ENCODE data around the gene ETV1. TPM values are rescaled to one million over a fixed set of nuclear protein-coding genes. Genes with fewer than 3 reads are reported as not detected.

The ETV1 gene
- total and polyA plus RNA-seq, 4 experiments from 2014 or later: 0.47 TPM; not detected in 3

- intact Hi-C loops (cut with micrococcal nuclease): loop anchor here (1.0 to 5.0 kb wide), 2 partner anchors 80 to 142 kb away; no protein-coding TSS in a partner anchor
- POLR2A ChIA-PET (ENCODE audit: partially characterized antibody): no interaction called here
- Mint-ChIP-seq H3K27ac (no peak overlapping the region), H3K9me3 (no peaks in the 10 kb centered on the region), H3K4me3 (no peak overlapping the region), H3K27me3 (no peaks in the 10 kb centered on the region), H3K36me3 (no peaks in the 10 kb centered on the region), H3K4me1 (no peaks in the 10 kb centered on the region)
- H3K36me3 ChIP-seq (ENCODE audit: insufficient read depth, low read length): no peaks in the 10 kb centered on the region
- H3K4me1 ChIP-seq (ENCODE audit: insufficient read depth, low read length): peaks cover 16% of the 10 kb centered on the region
- H3K27me3 ChIP-seq (ENCODE audit: insufficient read depth, low read length): peaks cover 7% of the 10 kb centered on the region
- H3K27ac ChIP-seq (ENCODE audit: low read depth, low read length): no peak overlapping the region
- no peaks in the 10 kb centered on the region for H3K9me3 ChIP-seq (ENCODE audit: control insufficient read depth in 1 of 2, low read length in 2 of 2)
- H3K4me3 ChIP-seq (ENCODE audit: low read length in 2 of 2): peak overlapping the region; percentile 66 to 75
- no peak for DNase-seq
- CTCF ChIA-PET (ENCODE audit: partially characterized antibody): no interaction called here
Observed at GRCh38 chr7:13991791-13992595, 2.5 kb upstream of the ETV1 start.

GRCh38 chr7:13990984-13991790 lies 1.7 kb upstream of the ETV1 start:
- Histone ChIP-seq H3K27ac (ENCODE audit: low read depth, low read length) (no peak overlapping the region), H3K27me3 (ENCODE audit: insufficient read depth, low read length) (peaks cover 7% of the 10 kb centered on the region), H3K4me1 (ENCODE audit: insufficient read depth, low read length) (peaks cover 16% of the 10 kb centered on the region), H3K9me3 (ENCODE audit: control insufficient read depth in 1 of 2, low read length in 2 of 2) (no peaks in the 10 kb centered on the region), H3K4me3 (ENCODE audit: low read length in 2 of 2) (peak overlapping the region; percentile 66 to 75), H3K36me3 (ENCODE audit: insufficient read depth, low read length) (no peaks in the 10 kb centered on the region)
- Mint-ChIP-seq H3K27ac (no peak overlapping the region), H3K4me3 (no peak overlapping the region), H3K27me3 (no peaks in the 10 kb centered on the region), H3K36me3 (no peaks in the 10 kb centered on the region), H3K9me3 (no peaks in the 10 kb centered on the region), H3K4me1 (no peaks in the 10 kb centered on the region)
- CTCF ChIA-PET (ENCODE audit: partially characterized antibody): no interaction called here
- peak; percentile 39 to 67 (median 49) for DNase-seq
- POLR2A ChIA-PET (ENCODE audit: partially characterized antibody): interaction anchor here (1.7 kb wide), 1 partner anchor 141 kb away, joined by 6 read pairs; no protein-coding TSS in a partner anchor
- intact Hi-C loops (cut with micrococcal nuclease): loop anchor here (1.0 to 5.0 kb wide), 2 partner anchors 79 to 141 kb away; no protein-coding TSS in a partner anchor

- POLR2A ChIA-PET (ENCODE audit: partially characterized antibody): interaction anchor here (0.8 to 1.7 kb wide), 2 partner anchors 82 to 140 kb away, joined by 3 to 6 read pairs; no protein-coding TSS in a partner anchor
- intact Hi-C loops (cut with micrococcal nuclease): loop anchor here (5.0 kb wide), 1 partner anchor 78 kb away; no protein-coding TSS in a partner anchor
- DNase-seq: peak in 3 of 5 donors; percentile 14 to 26 (median 17)
- no peaks in the 10 kb centered on the region for H3K9me3 Mint-ChIP-seq
- H3K4me3 ChIP-seq (ENCODE audit: low read length in 2 of 2): peak overlapping the region; percentile 66 to 75
- H3K36me3 Mint-ChIP-seq: no peaks in the 10 kb centered on the region
- H3K27me3 ChIP-seq (ENCODE audit: insufficient read depth, low read length): peaks cover 7% of the 10 kb centered on the region
- H3K27me3 Mint-ChIP-seq: peaks cover 0 to 3% of the 10 kb centered on the region in 2 donors
- H3K4me1 Mint-ChIP-seq: no peaks in the 10 kb centered on the region
- H3K4me3 Mint-ChIP-seq: no peak overlapping the region
- H3K36me3 ChIP-seq (ENCODE audit: insufficient read depth, low read length): no peaks in the 10 kb centered on the region
- no peak overlapping the region for H3K27ac Mint-ChIP-seq
- CTCF ChIA-PET (ENCODE audit: partially characterized antibody): interaction anchor here (1.3 kb wide), 1 partner anchor 10 kb away, joined by 4 read pairs; no protein-coding TSS in a partner anchor
- no peak overlapping the region for H3K27ac ChIP-seq (ENCODE audit: low read depth, low read length)
- H3K9me3 ChIP-seq (ENCODE audit: control insufficient read depth in 1 of 2, low read length in 2 of 2): no peaks in the 10 kb centered on the region
- H3K4me1 ChIP-seq (ENCODE audit: insufficient read depth, low read length): peaks cover 16% of the 10 kb centered on the region
Observed at GRCh38 chr7:13990319-13990983, 985 bp upstream of the ETV1 start.

- DNase-seq: peak in 1 of 5 donors; percentile 11
- H3K27me3 Mint-ChIP-seq: peaks cover 0 to 4% of the 10 kb centered on the region in 2 donors
- Histone ChIP-seq H3K4me3 (ENCODE audit: low read length in 2 of 2) (peak overlapping the region; percentile 66 to 75), H3K9me3 (ENCODE audit: control insufficient read depth in 1 of 2, low read length in 2 of 2) (no peaks in the 10 kb centered on the region), H3K27ac (ENCODE audit: low read depth, low read length) (no peak overlapping the region), H3K27me3 (ENCODE audit: insufficient read depth, low read length) (peaks cover 7% of the 10 kb centered on the region), H3K4me1 (ENCODE audit: insufficient read depth, low read length) (peaks cover 16% of the 10 kb centered on the region), H3K36me3 (ENCODE audit: insufficient read depth, low read length) (no peaks in the 10 kb centered on the region)
- no peak overlapping the region for H3K4me3 Mint-ChIP-seq
- intact Hi-C loops (cut with micrococcal nuclease): loop anchor here (5.0 kb wide), 1 partner anchor 78 kb away; no protein-coding TSS in a partner anchor
- CTCF ChIA-PET (ENCODE audit: partially characterized antibody): interaction anchor here (1.3 kb wide), 1 partner anchor 9 kb away, joined by 4 read pairs; no protein-coding TSS in a partner anchor
- POLR2A ChIA-PET (ENCODE audit: partially characterized antibody): interaction anchor here (0.8 to 1.7 kb wide), 2 partner anchors 81 to 140 kb away, joined by 3 to 6 read pairs; no protein-coding TSS in a partner anchor
- H3K9me3 Mint-ChIP-seq: no peaks in the 10 kb centered on the region
- no peak overlapping the region for H3K27ac Mint-ChIP-seq
- H3K36me3 Mint-ChIP-seq: no peaks in the 10 kb centered on the region
- H3K4me1 Mint-ChIP-seq: no peaks in the 10 kb centered on the region
Observed at GRCh38 chr7:13989949-13990305, 461 bp upstream of the ETV1 start.

- CTCF ChIA-PET (ENCODE audit: partially characterized antibody): no interaction called here
- H3K4me3 ChIP-seq (ENCODE audit: low read length in 2 of 2): no peak overlapping the region
- no peaks in the 10 kb centered on the region for H3K9me3 Mint-ChIP-seq
Observed at GRCh38 chr7:13988731-13989125, 738 bp downstream of the ETV1 start.

GRCh38 chr7:13988065-13988464 lies 1.4 kb downstream of the ETV1 start:
- Mint-ChIP-seq H3K4me3 (no peak overlapping the region), H3K36me3 (no peaks in the 10 kb centered on the region), H3K4me1 (peaks cover 0 to under 1% (median under 1%) of the 10 kb centered on the region in 4 donors), H3K27ac (no peak overlapping the region), H3K27me3 (peaks cover 2 to 5% of the 10 kb centered on the region in 2 donors), H3K9me3 (no peaks in the 10 kb centered on the region)
- Histone ChIP-seq H3K4me1 (ENCODE audit: insufficient read depth, low read length) (peaks cover 16% of the 10 kb centered on the region), H3K27ac (ENCODE audit: low read depth, low read length) (no peak overlapping the region), H3K36me3 (ENCODE audit: insufficient read depth, low read length) (no peaks in the 10 kb centered on the region), H3K9me3 (ENCODE audit: control insufficient read depth in 1 of 2, low read length in 2 of 2) (no peaks in the 10 kb centered on the region), H3K27me3 (ENCODE audit: insufficient read depth, low read length) (peaks cover 7% of the 10 kb centered on the region), H3K4me3 (ENCODE audit: low read length in 2 of 2) (no peak overlapping the region)
- ChIA-PET CTCF (ENCODE audit: partially characterized antibody) (no interaction called here), POLR2A (ENCODE audit: partially characterized antibody) (no interaction called here)
- intact Hi-C loops (cut with micrococcal nuclease): no loop called here
- DNase-seq: no peak

More at GRCh38 chr7:13988731-13989125, 738 bp downstream of the ETV1 start:
- H3K27me3 Mint-ChIP-seq: peaks cover 2 to 4% of the 10 kb centered on the region in 2 donors
- H3K27ac ChIP-seq (ENCODE audit: low read depth, low read length): no peak overlapping the region
- intact Hi-C loops (cut with micrococcal nuclease): no loop called here
- H3K27me3 ChIP-seq (ENCODE audit: insufficient read depth, low read length): peaks cover 7% of the 10 kb centered on the region
- no peak overlapping the region for H3K4me3 Mint-ChIP-seq
- no peaks in the 10 kb centered on the region for H3K9me3 ChIP-seq (ENCODE audit: control insufficient read depth in 1 of 2, low read length in 2 of 2)
- H3K4me1 Mint-ChIP-seq: no peaks in the 10 kb centered on the region
- H3K36me3 ChIP-seq (ENCODE audit: insufficient read depth, low read length): no peaks in the 10 kb centered on the region
- no peaks in the 10 kb centered on the region for H3K36me3 Mint-ChIP-seq
- peaks cover 16% of the 10 kb centered on the region for H3K4me1 ChIP-seq (ENCODE audit: insufficient read depth, low read length)
- no peak overlapping the region for H3K27ac Mint-ChIP-seq
- DNase-seq: no peak
- POLR2A ChIA-PET (ENCODE audit: partially characterized antibody): no interaction called here
